Kidney epithelial cell (primary cell): ENCODE data around the gene NAV2. TPM values are rescaled to one million over a fixed set of nuclear protein-coding genes. Genes with fewer than 3 reads are reported as not detected.
A peak's percentile ranks its signal among the peaks of the same experiment; 100 is the strongest.

Source experiments
- DNase-seq: peaks from one replicate; pipeline ENCODE4 v3.0.0-alpha.2; 2010; ENCODE audit warnings: low read depth
- H3K27me3 ChIP-seq: 2 replicates; pipeline ENCODE4 v1.6.0; 2011; ENCODE audit warnings: low read length; ENCODE audit not compliant: control insufficient read depth, insufficient read depth
- H3K36me3 ChIP-seq: 2 replicates; pipeline ENCODE4 v1.5.1; 2011; ENCODE audit warnings: low read length; ENCODE audit not compliant: control insufficient read depth, insufficient read depth
- H3K4me3 ChIP-seq: 2 replicates; pipeline ENCODE4 v1.5.1; 2011; ENCODE audit warnings: low read depth, mild to moderate bottlenecking, control low read depth, low read length
- CTCF ChIP-seq: IDR thresholded peaks from 2 replicates; pipeline ENCODE4 v1.5.1; 2011; ENCODE audit warnings: mild to moderate bottlenecking, moderate library complexity, low read length, control low read depth, inconsistent platforms; ENCODE audit not compliant: insufficient read depth, poor library complexity, severe bottlenecking
- total RNA-seq: library from RNA; depleted of rRNA; stranded (reverse); fragments of >200 nt; gene quantifications from 2 replicates; pipeline ENCODE4 v1.2.3, GENCODE V29; 2015

The NAV2 gene
- total RNA-seq, 1 donor from 2014 or later, result 41.5 TPM

DNA sequence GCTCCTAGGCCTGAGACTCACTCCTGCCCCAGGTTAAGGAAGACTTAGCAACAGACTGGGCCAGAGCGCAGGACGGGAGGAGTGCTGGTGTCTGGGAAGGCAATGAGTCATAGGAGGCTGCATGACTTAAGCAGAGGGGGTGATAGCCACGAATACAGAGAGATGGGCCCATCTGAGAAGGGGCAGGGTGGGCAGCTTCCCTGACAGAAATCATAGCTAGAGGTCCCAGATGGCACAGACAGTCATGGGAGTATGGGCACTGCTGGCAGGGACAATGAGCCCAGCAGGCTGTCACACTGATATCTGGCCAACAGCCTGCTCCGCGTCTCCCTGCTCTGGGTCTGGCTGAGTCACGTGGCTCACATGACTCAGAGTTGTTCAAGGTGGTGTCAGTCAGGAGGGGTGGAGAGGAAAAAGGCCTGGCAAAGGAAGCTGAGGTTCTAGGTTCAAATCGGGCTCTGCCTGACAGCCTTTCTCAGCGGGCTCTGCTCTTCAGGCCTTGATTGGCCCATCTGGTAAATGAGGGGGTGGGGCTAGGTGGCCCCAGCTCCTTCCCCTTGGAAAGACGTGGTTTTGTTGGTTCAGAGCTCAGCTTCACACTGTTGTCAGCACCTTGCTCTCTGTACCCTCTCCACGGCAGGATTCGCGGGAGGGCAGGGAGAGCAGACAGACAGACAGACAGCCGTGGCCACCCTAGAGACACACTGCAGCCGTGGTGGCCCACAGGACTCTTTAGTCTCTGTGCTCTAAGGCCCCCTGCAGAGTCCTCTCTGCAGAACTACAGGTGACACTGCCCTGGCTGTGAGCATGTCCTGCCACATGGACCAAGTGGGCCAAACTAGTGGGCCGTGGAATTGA lies 399.9 kb downstream of the NAV2 start:
- Histone ChIP-seq H3K36me3 (no peaks in the 10 kb centered on the region), H3K4me3 (no peak overlapping the region), H3K27me3 (no peaks in the 10 kb centered on the region)
- no peak for TF ChIP-seq CTCF
- peak; percentile 94 for DNase-seq

DNA sequence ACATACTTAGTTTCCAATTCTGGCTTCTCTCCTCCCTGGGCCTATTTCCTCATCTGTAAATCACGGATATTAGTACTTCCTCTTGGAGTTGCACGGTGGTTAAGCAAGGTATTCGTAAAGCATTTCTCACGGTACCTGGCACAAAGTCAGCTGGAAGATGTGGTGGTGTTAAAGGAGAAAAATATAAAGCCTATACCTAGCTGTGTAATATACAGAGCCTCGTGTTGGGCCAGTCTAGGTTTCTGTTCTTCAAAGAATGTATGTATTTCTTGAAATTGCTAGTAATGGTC lies 400.5 kb downstream of the NAV2 start:
- peak; percentile 82 for DNase-seq

DNA sequence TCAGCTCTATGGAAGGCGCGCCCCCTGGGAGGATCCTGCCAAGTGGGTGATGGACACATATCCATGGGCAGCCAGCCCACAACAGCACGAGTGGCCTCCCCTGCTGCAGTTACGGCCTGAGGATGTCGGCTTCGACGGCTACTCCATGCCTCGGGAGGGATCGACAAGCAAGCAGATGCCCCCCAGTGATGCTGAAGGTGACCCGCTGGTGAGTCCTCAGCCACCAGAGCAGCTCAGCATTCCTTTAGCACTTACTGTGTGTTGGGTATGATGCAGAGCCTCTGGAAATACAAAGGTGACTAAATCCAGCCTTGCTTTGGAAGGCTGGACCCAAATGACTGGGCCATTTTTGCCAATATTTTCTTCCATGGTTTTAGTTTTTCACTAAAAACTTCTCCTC lies 402.0 kb downstream of the NAV2 start:
- Histone ChIP-seq H3K36me3 (peaks cover 2% of the 10 kb centered on the region), H3K27me3 (no peaks in the 10 kb centered on the region), H3K4me3 (no peak overlapping the region)
- TF ChIP-seq CTCF, result no peak
- no peak for DNase-seq

More for the DNA sequence above, 400.5 kb downstream of the NAV2 start:
- Histone ChIP-seq H3K4me3 (no peak overlapping the region), H3K27me3 (no peaks in the 10 kb centered on the region), H3K36me3 (no peaks in the 10 kb centered on the region)
- TF ChIP-seq CTCF, result no peak

DNA sequence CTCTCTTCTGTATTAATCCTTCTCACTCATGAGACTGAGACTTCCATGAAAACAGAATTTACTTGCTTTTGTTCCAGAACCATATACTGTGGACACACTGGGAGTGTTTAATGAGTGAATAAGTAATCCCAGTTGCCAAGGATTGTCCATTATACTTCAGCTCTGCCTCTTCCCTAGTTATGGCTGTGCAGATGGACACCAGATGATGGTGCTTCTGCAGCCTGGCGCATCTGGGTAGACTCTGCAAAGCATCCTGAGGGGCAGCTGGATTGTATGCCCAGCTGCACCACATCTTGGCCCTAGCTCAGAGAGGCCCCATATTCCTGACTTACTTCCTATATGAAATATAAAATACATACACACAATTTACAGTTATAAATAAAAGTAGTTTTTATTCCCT lies 404.2 kb downstream of the NAV2 start:
- Histone ChIP-seq H3K4me3 (no peak overlapping the region), H3K27me3 (no peaks in the 10 kb centered on the region), H3K36me3 (peaks cover 2% of the 10 kb centered on the region)
- TF ChIP-seq CTCF, result no peak
- no peak for DNase-seq

GRCh38 chr11:20117291-20117690 lies 404.7 kb downstream of the NAV2 start:
- DNase-seq, result no peak
- Histone ChIP-seq H3K27me3 (no peaks in the 10 kb centered on the region), H3K36me3 (peaks cover 2% of the 10 kb centered on the region), H3K4me3 (no peak overlapping the region)
- no peak for TF ChIP-seq CTCF

GRCh38 chr11:20118209-20118608 lies 405.6 kb downstream of the NAV2 start:
- H3K36me3 ChIP-seq, result peaks cover 2% of the 10 kb centered on the region

More at GRCh38 chr11:20118209-20118608, 405.6 kb downstream of the NAV2 start:
- DNase-seq, result no peak
- no peak overlapping the region for H3K4me3 ChIP-seq
- H3K27me3 ChIP-seq, result no peaks in the 10 kb centered on the region
- TF ChIP-seq CTCF, result no peak
